Measurements from ENCODE around the gene TMEM44. TPM values are rescaled to one million over a fixed set of nuclear protein-coding genes. Genes with fewer than 3 reads are reported as not detected.
"Not testable (repeated sequence)": the region's sequence is repeated elsewhere in the genome, so short reads cannot be mapped to it uniquely, and the experiment has no call there.

Gene TMEM44
- total RNA-seq, 3 donors from 2014 or later, result 30.9 to 59.3 (median 34.1) TPM

GRCh38 chr3:194547042-194547441 is 86.2 kb downstream of the TMEM44 start:
- H3K36me3 ChIP-seq (ENCODE audit: low read depth), result no peaks in the 10 kb centered on the region
- DNase-seq (no peak), ATAC-seq (no peak)
- H3K4me3 ChIP-seq, result no peak overlapping the region
- TF ChIP-seq CTCF (IDR thresholded peaks at IDR 0.05), result no peak
- H3K9me3 ChIP-seq, result no peaks in the 10 kb centered on the region
- H3K4me1 ChIP-seq (ENCODE audit: low read depth), result no peaks in the 10 kb centered on the region
- intact Hi-C loops (cut with DNase I, micrococcal nuclease), result no loop called here

GRCh38 chr3:194545538-194545937 is 87.7 kb downstream of the TMEM44 start:
- H3K36me3 ChIP-seq (ENCODE audit: low read depth); ATAC-seq; intact Hi-C loops (cut with DNase I, micrococcal nuclease); H3K9me3 ChIP-seq; DNase-seq; H3K4me1 ChIP-seq (ENCODE audit: low read depth); H3K4me3 ChIP-seq: not testable (repeated sequence)

GRCh38 chr3:194543550-194543949 is 89.7 kb downstream of the TMEM44 start:
- H3K36me3 ChIP-seq (ENCODE audit: low read depth), result no peaks in the 10 kb centered on the region

GRCh38 chr3:194541483-194541882 is 91.7 kb downstream of the TMEM44 start:
- intact Hi-C loops (cut with DNase I, micrococcal nuclease), result no loop called here
- Histone ChIP-seq H3K4me3 (no peak overlapping the region), H3K4me1 (ENCODE audit: low read depth) (peaks cover 11% of the 10 kb centered on the region), H3K36me3 (ENCODE audit: low read depth) (no peaks in the 10 kb centered on the region), H3K9me3 (no peaks in the 10 kb centered on the region)
- TF ChIP-seq CTCF (IDR thresholded peaks at IDR 0.05), result no peak
- ATAC-seq, result no peak
- DNase-seq, result no peak

More at GRCh38 chr3:194543550-194543949, 89.7 kb downstream of the TMEM44 start:
- Histone ChIP-seq H3K4me3 (no peak overlapping the region), H3K9me3 (no peaks in the 10 kb centered on the region), H3K4me1 (ENCODE audit: low read depth) (no peaks in the 10 kb centered on the region)
- DNase-seq (no peak), ATAC-seq (no peak)
- no peak for TF ChIP-seq CTCF (IDR thresholded peaks at IDR 0.05)
- intact Hi-C loops (cut with DNase I, micrococcal nuclease), result no loop called here

GRCh38 chr3:194540274-194540905 is 92.8 kb downstream of the TMEM44 start:
- intact Hi-C loops (cut with DNase I, micrococcal nuclease), result no loop called here
- ATAC-seq, result no peak

GRCh38 chr3:194539498-194539897 is 93.7 kb downstream of the TMEM44 start:
- no peaks in the 10 kb centered on the region for H3K9me3 ChIP-seq
- DNase-seq (no peak), ATAC-seq (no peak)
- no peaks in the 10 kb centered on the region for H3K36me3 ChIP-seq (ENCODE audit: low read depth)
- no peak for TF ChIP-seq CTCF (IDR thresholded peaks at IDR 0.05)
- no peak overlapping the region for H3K4me3 ChIP-seq
- intact Hi-C loops (cut with DNase I, micrococcal nuclease), result no loop called here
- peaks cover 15% of the 10 kb centered on the region for H3K4me1 ChIP-seq (ENCODE audit: low read depth)

More at GRCh38 chr3:194540274-194540905, 92.8 kb downstream of the TMEM44 start:
- no peak overlapping the region for H3K4me3 ChIP-seq
- peak in 1 of 3 donors; percentile 43 for DNase-seq
- no peak for TF ChIP-seq CTCF (IDR thresholded peaks at IDR 0.05)
- no peaks in the 10 kb centered on the region for H3K9me3 ChIP-seq
- H3K4me1 ChIP-seq (ENCODE audit: low read depth), result peaks cover 14% of the 10 kb centered on the region
- H3K36me3 ChIP-seq (ENCODE audit: low read depth), result no peaks in the 10 kb centered on the region
